HG03196 (cell line): ENCODE data around the gene CIB2.
"Not testable (repeated sequence)": the region's sequence is repeated elsewhere in the genome, so short reads cannot be mapped to it uniquely, and the experiment has no call there.

Experiments used
- ATAC-seq: cut with Tn5 transposase; IDR thresholded peaks from one replicate; pipeline ENCODE4 v1.9.1; 2021; ENCODE audit not compliant: unreplicated experiment

CIB2 gene

DNA sequence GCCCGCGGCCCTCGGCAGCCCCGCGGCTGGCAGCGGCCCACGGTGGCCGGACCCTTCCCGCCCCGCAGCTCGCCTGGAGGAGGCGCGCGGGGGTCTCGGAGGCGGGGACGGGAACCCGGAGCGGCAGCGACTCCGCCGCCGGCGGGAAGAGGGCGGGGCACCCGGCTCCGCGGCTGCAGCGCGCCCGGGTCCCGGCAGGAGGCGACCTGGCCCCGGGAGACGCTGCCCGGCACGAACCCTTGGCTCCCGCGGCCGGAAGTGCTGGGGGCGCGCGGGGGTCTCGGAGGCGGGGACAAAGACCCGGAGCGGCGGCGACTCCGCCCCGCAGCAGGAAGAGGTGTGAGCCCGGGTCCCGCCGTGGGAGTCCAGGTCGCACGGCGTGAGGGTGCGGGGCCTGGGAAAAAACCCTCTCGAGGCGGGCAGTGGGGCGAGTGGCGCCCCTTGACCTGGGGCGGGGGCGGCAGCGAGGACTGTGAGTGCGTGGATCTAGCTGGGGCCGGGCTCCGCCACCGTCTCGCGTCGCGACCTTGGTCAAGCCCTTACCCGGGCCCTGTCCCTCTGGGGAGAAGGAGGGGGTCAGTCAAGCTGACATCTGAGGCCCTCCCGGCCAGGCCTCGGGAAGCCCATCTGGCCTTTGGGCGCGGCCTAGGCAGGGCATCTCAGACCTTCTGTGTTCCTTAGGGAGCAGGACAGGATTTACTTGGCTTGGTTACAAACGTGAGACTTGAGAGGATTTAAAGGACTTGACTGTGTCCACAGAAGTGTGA lies at the start of gene CIB2:
Gene CIB2 (minus strand): TSS at position 151 of the 767 bp plus-strand sequence. CDS start 230 bp downstream, outside the sequence.
- peak; percentile 73 for ATAC-seq

GRCh38 chr15:78179906-78180305 lies 48.7 kb upstream of the CIB2 start:
- ATAC-seq: no peak

GRCh38 chr15:78179286-78179840 lies 48.1 kb upstream of the CIB2 start:
- no peak for ATAC-seq

DNA sequence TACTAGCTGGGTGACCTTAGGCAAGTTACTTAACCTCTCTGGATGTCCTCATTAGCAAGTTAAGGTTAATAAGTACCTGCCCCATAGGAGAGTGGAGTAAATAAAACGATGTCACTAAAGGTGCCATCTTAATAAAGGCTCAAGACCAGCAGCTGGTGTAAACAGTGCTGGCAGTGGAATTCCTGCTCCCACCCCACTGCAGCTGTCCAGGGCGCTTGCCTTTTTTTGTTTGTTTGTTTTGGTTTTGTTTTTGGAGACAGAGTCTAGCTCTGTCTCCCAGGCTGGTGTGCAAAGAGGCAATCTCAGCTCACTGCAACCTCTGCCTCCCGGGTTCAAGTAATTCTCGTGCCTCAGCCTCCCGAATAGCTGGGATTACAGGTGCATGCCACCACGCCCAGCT lies 46.8 kb upstream of the CIB2 start:
- no peak for ATAC-seq

DNA sequence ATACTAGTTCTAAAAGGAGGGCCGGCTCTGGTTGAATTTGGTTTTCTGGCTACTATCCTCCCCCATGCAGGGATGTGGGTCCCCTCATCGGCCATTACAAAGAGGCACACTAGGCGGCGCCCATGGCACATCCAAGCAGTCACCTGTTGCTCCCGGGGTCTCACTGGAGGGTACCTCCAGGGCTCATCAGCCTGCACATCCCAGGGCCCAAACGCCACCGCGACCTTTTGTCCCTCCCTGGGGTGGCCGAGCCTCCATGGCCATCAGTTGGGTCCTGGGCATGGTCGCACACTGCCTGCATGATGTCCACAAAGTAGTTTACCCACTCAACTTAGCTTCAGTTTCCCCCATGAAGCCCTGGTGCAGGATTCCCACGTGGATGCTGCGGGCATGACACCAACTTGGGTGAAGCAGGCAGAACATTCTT lies 46.2 kb upstream of the CIB2 start:
- no peak for ATAC-seq

- no peak for ATAC-seq
Observed at GRCh38 chr15:78175330-78175729, 44.1 kb upstream of the CIB2 start.

GRCh38 chr15:78174401-78174800 lies 43.2 kb upstream of the CIB2 start:
- ATAC-seq: no peak

GRCh38 chr15:78171864-78172472 lies 40.7 kb upstream of the CIB2 start:
- ATAC-seq: no peak

GRCh38 chr15:78170848-78171773 lies 39.9 kb upstream of the CIB2 start:
- peak; percentile 46 for ATAC-seq

- no peak for ATAC-seq
Observed at GRCh38 chr15:78168608-78169007, 37.4 kb upstream of the CIB2 start.

GRCh38 chr15:78167227-78167888 lies 36.1 kb upstream of the CIB2 start:
- ATAC-seq: peak; percentile 58

- ATAC-seq: no peak
Observed at GRCh38 chr15:78164010-78164409, 32.8 kb upstream of the CIB2 start.

GRCh38 chr15:78162038-78162437 lies 30.8 kb upstream of the CIB2 start:
- no peak for ATAC-seq

- no peak for ATAC-seq
Observed at GRCh38 chr15:78159395-78159794, 28.1 kb upstream of the CIB2 start.

DNA sequence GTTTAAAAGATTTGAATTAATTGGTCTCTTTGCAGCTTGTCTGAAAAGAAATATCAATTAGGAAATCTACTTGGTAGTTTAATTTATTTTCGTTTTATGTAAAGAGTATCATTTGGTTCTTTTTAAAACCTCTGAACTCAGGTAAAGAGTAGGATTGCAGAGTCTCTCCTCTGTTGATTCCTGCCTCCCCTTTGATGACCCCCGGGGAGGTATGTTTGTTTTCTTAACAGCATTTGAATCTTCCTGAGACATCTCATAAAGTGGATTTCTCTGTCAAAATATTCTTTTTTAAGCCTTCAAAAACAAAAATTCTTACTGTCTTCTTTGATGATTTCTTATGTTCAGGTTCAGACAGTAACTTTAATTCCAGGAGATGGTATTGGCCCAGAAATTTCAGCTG lies 26.0 kb upstream of the CIB2 start:
- ATAC-seq: no peak

- no peak for ATAC-seq
Observed at GRCh38 chr15:78156653-78157052, 25.4 kb upstream of the CIB2 start.

DNA sequence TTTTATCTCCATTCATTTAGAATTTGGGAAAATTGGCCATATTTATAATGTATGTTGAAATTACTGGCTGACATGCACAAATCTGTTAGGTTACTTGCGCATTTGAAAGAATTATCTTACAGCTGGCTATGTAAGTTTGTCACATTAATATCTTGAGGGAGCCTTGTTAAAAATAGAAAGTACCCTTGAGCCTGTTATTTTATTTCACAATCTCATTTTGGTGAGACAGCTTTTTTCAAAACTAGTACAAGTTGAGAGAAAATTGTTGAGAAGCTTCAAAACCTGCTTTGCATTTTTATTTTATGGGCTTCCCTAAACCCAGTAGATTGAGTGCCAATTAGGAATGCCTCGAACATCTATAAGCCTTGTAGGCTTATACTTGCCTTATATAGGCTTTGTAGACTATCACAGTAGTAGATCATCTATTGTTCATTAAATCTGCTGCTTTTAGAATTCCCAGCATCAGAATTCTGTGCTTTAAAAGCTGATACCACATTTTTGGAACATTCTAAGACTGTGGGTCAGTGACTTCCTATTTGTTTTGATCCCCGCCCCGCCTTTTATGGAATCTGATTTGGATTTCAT lies 24.2 kb upstream of the CIB2 start:
- ATAC-seq: no peak

- no peak for ATAC-seq
Observed at GRCh38 chr15:78154955-78155354, 23.7 kb upstream of the CIB2 start.

DNA sequence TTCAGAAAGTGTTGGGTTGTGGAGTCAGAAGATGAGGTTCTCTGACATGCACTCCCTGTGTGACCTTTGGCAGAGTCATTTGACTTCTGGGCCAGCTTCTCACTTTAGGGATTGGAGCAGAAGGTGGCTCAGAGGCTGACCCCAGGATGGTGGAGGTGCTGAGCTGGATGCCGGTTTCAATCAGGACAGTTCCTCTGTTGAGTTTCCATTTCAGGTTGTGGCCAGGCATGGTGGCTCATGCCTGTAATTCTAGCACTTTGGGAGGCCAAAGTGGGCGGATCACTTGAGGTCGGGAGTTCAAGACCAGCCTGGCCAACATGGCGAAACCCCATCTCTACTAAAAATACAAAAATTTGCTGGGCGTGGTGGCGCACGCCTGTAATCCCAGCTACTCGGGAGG lies 19.8 kb upstream of the CIB2 start:
- ATAC-seq: not testable (repeated sequence)
